ENCODE measurements around the gene COPB1.
A peak's percentile ranks its signal among the peaks of the same experiment; 100 is the strongest.

DNA sequence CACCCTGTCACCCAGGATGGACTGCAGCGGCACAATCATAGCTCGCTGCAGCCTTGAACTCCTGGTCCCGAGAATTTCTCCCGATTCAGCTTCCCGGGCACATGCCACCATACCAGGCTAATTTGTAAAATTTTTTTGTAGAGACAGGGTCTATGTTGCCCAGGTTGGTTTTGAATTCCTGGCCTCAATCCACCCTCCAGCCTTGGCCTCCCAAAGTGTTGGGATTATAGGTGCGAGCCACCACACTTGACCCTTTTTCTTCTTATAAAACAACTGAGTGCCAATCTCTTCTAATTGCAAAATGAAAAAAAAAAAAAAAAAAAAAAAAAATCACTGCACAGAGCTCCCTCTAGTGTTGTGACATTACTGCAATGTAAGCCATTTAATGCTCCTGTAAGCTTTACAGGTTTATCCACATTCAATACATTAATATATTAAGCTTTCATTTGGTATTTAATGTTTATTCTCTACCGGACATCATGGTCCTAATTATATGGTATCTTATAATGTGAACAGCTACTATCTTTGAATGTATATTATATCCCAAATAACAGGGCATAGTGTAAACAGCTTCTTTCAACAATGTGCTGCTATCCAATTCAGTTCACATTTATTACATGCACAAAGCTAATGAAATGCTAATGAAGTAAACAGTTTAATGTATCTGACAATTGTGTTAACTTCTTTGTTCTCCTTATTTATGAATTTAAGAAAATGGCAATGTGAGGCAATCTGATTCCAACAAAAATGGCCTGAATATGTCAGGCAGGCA lies 44.6 kb downstream of the COPB1 start:
- TF ChIP-seq, protein P1, sequence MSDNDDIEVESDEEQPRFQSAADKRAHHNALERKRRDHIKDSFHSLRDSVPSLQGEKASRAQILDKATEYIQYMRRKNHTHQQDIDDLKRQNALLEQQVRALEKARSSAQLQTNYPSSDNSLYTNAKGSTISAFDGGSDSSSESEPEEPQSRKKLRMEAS (IDR thresholded peaks at IDR 0.05; ENCODE audit: low read depth): no peak
- no peak for TF ChIP-seq TAF1 (IDR thresholded peaks at IDR 0.05; ENCODE audit: borderline replicate concordance, low read depth, low read length)
- TF ChIP-seq CTCF (IDR thresholded peaks at IDR 0.05): peak; percentile 86
- no peak for TF ChIP-seq RFX5 (IDR thresholded peaks at IDR 0.05; ENCODE audit: low read length)
- TF ChIP-seq EZH2phosphoT487 (IDR thresholded peaks at IDR 0.05; ENCODE audit: borderline replicate concordance, low read depth): no peak
- no peak for TF ChIP-seq GABPA (IDR thresholded peaks at IDR 0.05; ENCODE audit: low read depth)
- TF ChIP-seq, protein P2, sequence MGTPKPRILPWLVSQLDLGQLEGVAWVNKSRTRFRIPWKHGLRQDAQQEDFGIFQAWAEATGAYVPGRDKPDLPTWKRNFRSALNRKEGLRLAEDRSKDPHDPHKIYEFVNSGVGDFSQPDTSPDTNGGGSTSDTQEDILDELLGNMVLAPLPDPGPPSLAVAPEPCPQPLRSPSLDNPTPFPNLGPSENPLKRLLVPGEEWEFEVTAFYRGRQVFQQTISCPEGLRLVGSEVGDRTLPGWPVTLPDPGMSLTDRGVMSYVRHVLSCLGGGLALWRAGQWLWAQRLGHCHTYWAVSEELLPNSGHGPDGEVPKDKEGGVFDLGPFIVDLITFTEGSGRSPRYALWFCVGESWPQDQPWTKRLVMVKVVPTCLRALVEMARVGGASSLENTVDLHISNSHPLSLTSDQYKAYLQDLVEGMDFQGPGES (IDR thresholded peaks at IDR 0.05; ENCODE audit: low read depth, low read length): no peak
- TF ChIP-seq CHD2 (IDR thresholded peaks at IDR 0.05; ENCODE audit: low read length, partially characterized antibody): no peak
